Muscle layer of colon (tissue), 2 donors: ENCODE data around the gene LIG3.

Experiments
- H3K27ac ChIP-seq: one replicate; pipeline ENCODE4 v1.7.0; 2013; ENCODE audit warnings: low read depth, mild to moderate bottlenecking, low read length, moderate library complexity
- H3K27me3 ChIP-seq, 2 donors: one replicate each; pipeline ENCODE4 v1.7.0; 2013; ENCODE audit warnings: low read length in 2 of 2, mild to moderate bottlenecking in 2 of 2; ENCODE audit not compliant: insufficient read depth in 2 of 2, control insufficient read depth in 1 of 2
- H3K36me3 ChIP-seq: one replicate; pipeline ENCODE4 v1.7.0; 2013; ENCODE audit warnings: mild to moderate bottlenecking, low read length; ENCODE audit not compliant: insufficient read depth
- H3K4me1 ChIP-seq: one replicate; pipeline ENCODE4 v1.7.0; 2013; ENCODE audit warnings: mild to moderate bottlenecking, low read length; ENCODE audit not compliant: insufficient read depth
- H3K4me3 ChIP-seq, 2 donors: one replicate each; pipeline ENCODE4 v1.7.0; 2013; ENCODE audit warnings: low read length in 2 of 2, low read depth in 1 of 2, mild to moderate bottlenecking in 1 of 2, moderate library complexity in 1 of 2
- H3K9ac ChIP-seq: one replicate; pipeline ENCODE4 v1.7.0; 2013; ENCODE audit warnings: low read length
- H3K9me3 ChIP-seq: one replicate; pipeline ENCODE4 v1.7.0; 2013; ENCODE audit warnings: mild to moderate bottlenecking, low read length
- donor health status: abdominal sarcoma.
- donor health status: Adenocarcinoma of cecum.

LIG3 gene

DNA sequence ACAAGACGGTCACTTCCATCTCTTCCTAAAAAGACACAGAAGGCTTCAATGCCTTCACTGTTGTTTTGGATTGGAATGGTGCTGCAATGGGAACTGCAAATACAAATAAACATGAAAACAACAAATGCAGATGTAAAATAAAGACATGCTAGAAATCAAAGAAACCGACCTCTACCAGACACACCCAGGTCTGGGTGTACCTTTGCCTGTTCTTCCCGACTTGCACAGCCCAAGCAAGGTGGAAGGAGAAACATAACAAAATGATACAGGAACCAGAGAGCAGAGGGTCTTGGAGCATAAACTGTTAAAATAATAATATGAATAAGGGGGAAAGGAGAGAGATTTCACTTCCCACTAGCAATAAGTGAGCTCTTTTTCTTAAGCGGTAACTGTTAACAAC is 65.9 kb downstream of the LIG3 start:
- H3K36me3 ChIP-seq, result peaks cover 1% of the 10 kb centered on the region
- H3K27me3 ChIP-seq, result no peaks in the 10 kb centered on the region
- no peak overlapping the region for H3K4me3 ChIP-seq
- no peak overlapping the region for H3K9ac ChIP-seq
- no peak overlapping the region for H3K27ac ChIP-seq
- H3K4me1 ChIP-seq, result peaks cover 8% of the 10 kb centered on the region
- H3K9me3 ChIP-seq, result no peaks in the 10 kb centered on the region

DNA sequence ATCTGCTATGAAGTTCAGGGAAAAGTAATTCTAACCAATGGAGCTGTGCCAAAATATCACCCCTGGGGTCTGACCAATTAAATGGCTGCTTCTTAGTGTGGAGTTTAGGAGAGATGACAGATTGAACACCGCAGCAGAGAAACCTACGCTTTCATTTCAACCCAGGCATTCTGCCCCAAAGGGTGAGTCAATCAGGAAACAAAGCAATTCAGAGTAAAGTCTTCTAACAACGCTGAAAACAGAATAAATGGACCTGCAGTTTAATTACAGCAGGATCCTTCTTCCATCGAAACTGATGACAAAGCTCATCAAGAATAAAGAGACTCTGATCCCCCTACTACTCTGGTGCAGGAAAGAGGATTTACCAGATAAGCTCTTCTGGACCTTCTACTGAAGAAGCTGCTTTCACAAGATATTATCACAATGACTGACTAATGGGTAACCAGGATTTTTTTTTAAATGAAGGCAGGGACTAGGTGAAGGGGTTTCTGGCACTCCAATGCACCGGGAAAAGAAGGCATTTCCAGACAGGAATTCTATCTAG is 66.5 kb downstream of the LIG3 start:
- H3K36me3 ChIP-seq, result no peaks in the 10 kb centered on the region
- no peak overlapping the region for H3K4me3 ChIP-seq
- no peak overlapping the region for H3K27ac ChIP-seq
- H3K27me3 ChIP-seq, result no peaks in the 10 kb centered on the region
- no peak overlapping the region for H3K9ac ChIP-seq
- peaks cover 12% of the 10 kb centered on the region for H3K4me1 ChIP-seq
- H3K9me3 ChIP-seq, result no peaks in the 10 kb centered on the region

DNA sequence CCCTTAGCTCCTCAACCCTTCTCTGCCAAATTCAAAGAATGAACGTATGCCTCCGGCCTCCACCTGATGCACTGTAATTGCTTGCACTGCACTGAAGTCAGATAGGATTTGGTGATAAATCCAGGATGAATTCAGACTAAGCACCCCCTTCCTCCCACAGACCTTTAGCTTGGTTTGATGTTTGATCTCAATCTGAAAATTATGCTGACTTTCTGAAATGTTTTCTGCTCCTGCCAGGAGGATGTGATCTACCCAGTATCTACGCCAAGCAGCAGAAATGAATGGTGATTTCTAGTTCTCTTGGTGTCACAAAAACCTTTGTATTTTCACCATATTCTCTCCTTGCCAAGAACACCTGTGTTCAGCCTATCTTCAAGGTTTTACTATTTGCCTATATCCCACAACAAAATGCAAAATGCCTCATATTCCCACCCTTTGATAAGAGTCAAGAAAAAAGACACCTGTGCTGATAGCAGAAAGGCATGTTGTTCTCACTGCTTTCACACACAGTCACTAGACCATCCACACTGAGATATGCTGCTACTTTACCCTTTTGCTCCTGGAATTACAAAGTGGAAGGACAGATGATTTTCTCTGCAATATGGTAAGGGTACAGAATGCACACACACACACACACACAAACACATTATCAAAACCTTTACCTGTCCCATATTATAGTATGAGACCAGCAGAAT is 68.5 kb downstream of the LIG3 start:
- Histone ChIP-seq H3K4me3 (no peak overlapping the region), H3K27me3 (no peaks in the 10 kb centered on the region), H3K9ac (no peak overlapping the region), H3K4me1 (peaks cover 18% of the 10 kb centered on the region), H3K9me3 (no peaks in the 10 kb centered on the region), H3K27ac (no peak overlapping the region), H3K36me3 (no peaks in the 10 kb centered on the region)

DNA sequence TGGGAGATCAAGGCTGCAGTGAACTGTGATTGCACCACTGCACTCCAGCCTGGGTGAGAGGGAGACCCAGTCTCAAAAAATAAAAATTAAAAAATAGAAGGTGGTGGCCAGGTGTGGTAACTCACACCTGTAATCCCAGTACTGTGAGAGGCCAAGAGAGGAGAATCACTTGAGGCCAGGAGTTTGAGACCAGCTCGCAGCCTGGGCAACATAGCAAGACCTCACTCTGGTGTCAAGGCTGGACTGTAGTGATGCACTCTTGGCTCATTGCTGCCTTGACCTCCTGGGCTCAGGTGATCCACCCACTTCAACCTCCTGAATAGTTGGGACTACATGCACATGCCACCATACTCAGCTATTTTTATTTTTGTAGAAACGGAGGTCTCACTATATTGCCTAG is 69.9 kb downstream of the LIG3 start:
- Histone ChIP-seq H3K4me1 (peaks cover 18% of the 10 kb centered on the region), H3K4me3 (no peak overlapping the region), H3K36me3 (no peaks in the 10 kb centered on the region), H3K27me3 (no peaks in the 10 kb centered on the region), H3K27ac (no peak overlapping the region), H3K9me3 (no peaks in the 10 kb centered on the region), H3K9ac (no peak overlapping the region)

DNA sequence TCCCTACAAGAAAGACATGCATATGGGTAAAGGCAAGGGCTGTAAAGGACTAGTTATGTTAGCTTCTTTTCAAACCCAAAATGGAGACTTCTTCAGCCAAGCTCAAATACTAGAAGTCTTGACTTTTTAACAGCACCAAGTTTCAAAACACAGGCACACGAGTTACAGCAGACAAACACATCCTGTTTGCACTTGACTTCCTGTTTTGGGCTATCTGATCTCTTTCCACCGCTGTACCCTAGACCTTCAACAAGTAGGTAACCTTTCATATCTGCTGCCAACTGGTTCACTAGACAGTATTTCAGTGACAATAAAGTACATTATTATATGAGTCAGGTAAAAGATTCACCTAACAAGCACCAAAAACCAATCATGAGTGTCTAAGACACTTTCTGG is 70.9 kb downstream of the LIG3 start:
- peaks cover 18% of the 10 kb centered on the region for H3K4me1 ChIP-seq
- no peak overlapping the region for H3K4me3 ChIP-seq
- no peak overlapping the region for H3K9ac ChIP-seq
- no peak overlapping the region for H3K27ac ChIP-seq
- no peaks in the 10 kb centered on the region for H3K27me3 ChIP-seq
- no peaks in the 10 kb centered on the region for H3K36me3 ChIP-seq
- no peaks in the 10 kb centered on the region for H3K9me3 ChIP-seq

DNA sequence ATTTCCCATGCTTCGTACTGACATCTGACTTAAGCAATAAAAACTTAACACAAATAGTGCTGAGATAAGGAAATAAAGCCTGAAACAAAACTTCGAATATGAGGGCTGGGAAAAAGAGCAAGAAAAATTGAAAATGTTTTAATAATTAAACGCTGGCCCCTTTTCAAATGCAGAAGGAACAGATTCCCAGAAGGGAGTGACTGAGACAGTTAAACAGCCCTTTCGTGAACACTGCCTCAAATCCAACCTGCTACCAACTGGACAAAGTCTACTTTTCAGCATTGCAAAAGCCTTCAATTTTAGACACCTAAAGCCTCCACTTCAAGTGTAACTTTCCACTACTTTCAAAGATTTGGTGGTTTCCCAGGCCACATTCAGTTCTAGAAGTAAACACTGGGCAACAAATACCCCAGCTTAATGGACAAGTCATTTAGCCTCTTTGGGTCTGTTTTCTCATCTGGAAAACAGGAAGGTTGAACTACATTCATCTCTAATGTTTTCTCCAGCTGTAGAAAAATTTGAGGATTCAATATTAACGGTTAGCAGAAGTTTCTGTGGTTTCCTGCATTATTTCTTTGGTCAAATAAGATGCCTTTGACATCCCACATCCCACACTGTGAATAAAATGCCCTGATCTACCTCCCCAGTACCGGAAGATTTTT is 71.4 kb downstream of the LIG3 start:
- Histone ChIP-seq H3K4me3 (no peak overlapping the region), H3K9me3 (no peaks in the 10 kb centered on the region), H3K4me1 (peaks cover 18% of the 10 kb centered on the region), H3K36me3 (no peaks in the 10 kb centered on the region), H3K27me3 (no peaks in the 10 kb centered on the region), H3K9ac (no peak overlapping the region), H3K27ac (no peak overlapping the region)

DNA sequence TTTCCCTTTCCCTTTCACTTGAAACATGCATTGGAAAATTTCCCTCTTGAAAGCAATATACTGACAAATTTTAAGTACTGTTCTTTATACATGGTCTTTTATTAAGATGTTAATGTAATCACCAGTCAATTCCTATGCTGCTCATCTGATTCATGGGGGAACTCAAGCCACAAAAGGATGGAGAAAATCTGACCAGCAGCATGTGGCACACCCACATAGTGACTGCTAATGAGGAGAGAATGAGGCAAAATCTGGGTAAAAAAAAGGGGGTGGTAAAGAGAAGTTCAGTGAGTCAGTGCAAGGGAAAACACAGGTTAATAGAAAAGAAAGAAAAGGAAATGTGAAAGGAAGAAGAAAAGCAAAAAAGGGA is 71.9 kb downstream of the LIG3 start:
- Histone ChIP-seq H3K9ac (no peak overlapping the region), H3K4me1 (peaks cover 18% of the 10 kb centered on the region), H3K4me3 (no peak overlapping the region), H3K9me3 (no peaks in the 10 kb centered on the region), H3K27ac (no peak overlapping the region), H3K27me3 (no peaks in the 10 kb centered on the region), H3K36me3 (no peaks in the 10 kb centered on the region)

DNA sequence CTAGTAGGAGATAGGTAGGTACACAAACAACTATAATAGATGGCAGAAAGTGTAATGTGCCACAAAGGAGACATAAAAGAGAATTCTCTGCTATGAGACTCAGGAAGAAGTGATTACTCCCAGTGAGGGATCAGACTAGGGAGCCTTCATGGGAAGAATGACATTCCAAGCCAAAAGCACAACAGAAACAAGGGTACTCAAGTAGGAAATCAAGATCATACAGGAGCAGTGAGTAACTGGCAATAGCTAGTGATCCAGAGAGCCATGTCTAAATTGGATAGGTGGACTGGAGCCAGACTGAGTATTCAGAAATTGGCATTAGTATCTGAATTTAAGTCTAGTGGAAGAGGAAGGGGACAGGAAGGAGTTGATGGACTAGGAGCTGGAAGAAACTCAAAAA is 72.5 kb downstream of the LIG3 start:
- no peak overlapping the region for H3K4me3 ChIP-seq
- H3K9ac ChIP-seq, result no peak overlapping the region
- no peaks in the 10 kb centered on the region for H3K27me3 ChIP-seq
- no peaks in the 10 kb centered on the region for H3K9me3 ChIP-seq
- H3K4me1 ChIP-seq, result peaks cover 18% of the 10 kb centered on the region
- no peaks in the 10 kb centered on the region for H3K36me3 ChIP-seq
- no peak overlapping the region for H3K27ac ChIP-seq

DNA sequence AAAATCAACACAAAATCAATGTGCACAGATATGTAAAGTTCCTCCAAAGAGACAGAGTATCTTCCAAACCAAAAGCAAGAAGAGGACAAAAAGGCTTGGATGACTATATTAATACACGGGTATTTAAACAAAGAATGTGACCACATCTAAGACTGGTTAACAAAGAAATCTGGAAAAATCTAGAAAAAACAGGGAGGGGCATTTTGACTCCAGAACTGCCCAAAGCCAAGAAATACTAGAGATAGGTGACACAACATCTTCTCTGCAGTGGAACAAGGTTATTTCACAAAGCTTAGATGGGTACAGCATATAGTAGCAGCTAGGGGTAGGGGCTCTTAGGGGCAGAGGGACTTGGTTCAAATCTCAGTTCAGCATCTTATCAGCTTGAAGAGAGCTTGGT is 72.9 kb downstream of the LIG3 start:
- Histone ChIP-seq H3K9ac (no peak overlapping the region), H3K36me3 (no peaks in the 10 kb centered on the region), H3K4me1 (peaks cover 18% of the 10 kb centered on the region), H3K9me3 (no peaks in the 10 kb centered on the region), H3K27me3 (no peaks in the 10 kb centered on the region), H3K4me3 (no peak overlapping the region), H3K27ac (no peak overlapping the region)

DNA sequence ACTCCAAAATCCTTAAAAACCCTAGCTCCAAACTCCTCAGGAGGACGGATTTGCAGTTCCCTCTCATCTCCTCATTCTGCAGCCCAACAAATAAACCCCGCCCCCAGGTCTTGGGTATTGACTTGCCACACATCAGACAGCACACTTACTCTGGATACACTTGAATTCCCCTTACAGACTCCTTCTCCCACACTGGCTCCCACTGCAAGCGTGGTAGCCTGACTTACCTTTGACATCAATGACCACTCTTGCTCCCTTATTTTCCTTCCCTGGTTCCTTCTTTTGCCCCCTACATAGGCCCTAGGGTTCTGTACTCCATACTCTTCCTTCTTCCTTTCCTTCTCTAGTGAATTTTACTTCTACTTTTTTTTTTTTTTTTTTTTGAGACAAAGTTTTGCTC is 75.7 kb downstream of the LIG3 start:
- Histone ChIP-seq H3K36me3 (no peaks in the 10 kb centered on the region), H3K4me1 (peaks cover 17% of the 10 kb centered on the region)

DNA sequence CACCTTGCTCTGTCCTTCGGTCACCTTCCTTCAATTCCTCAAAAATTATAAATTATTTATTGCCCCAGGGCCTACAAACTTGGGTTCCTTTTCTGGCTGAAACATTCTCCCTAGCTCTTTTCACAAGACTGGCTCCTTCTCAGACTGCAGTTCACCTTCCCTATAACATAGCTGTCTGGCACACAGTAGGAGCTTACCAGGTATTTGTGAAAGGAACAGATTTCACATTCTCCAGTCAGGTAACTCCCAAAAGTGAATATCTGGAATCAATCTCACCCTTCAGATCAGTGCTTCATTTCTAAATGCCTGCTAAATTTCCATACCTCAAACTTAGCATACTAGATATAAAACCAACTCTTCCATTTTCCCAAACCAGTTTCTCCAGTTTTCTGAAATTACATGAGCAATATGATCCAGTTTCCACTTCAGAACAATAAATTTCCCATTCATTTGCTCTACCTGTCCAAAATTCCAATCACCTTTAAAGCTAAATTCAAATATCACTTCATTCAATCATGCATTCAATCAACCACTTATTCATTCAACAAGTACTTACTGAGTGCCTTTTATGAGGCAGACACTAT is 77.1 kb downstream of the LIG3 start:
- Histone ChIP-seq H3K4me1 (peaks cover 6% of the 10 kb centered on the region), H3K27ac (no peak overlapping the region), H3K4me3 (no peak overlapping the region), H3K9ac (no peak overlapping the region), H3K9me3 (no peaks in the 10 kb centered on the region), H3K36me3 (no peaks in the 10 kb centered on the region), H3K27me3 (no peaks in the 10 kb centered on the region)

More for the DNA sequence above, 75.7 kb downstream of the LIG3 start:
- Histone ChIP-seq H3K27ac (no peak overlapping the region), H3K9me3 (no peaks in the 10 kb centered on the region), H3K9ac (no peak overlapping the region), H3K4me3 (no peak overlapping the region), H3K27me3 (no peaks in the 10 kb centered on the region)
